Myocyte (in vitro differentiated cells): ENCODE data around the gene BPIFB1. TPM values are rescaled to one million over a fixed set of nuclear protein-coding genes. Genes with fewer than 3 reads are reported as not detected.

Experiments used
- DNase-seq: peaks from one replicate; pipeline ENCODE4 v3.0.0-alpha.2; 2012; ENCODE audit warnings: low read depth
- total RNA-seq: library from RNA; depleted of rRNA; stranded (reverse); fragments of >200 nt; gene quantifications from 2 replicates; pipeline ENCODE4 v1.2.3, GENCODE V29; 2014

The BPIFB1 gene
- total RNA-seq, 1 donor from 2014 or later, result not detected

GRCh38 chr20:33322456-33322855 lies 39.4 kb downstream of the BPIFB1 start:
- no peak for DNase-seq

- DNase-seq, result no peak
Measured at GRCh38 chr20:33323236-33323635, 40.2 kb downstream of the BPIFB1 start.

- no peak for DNase-seq
Measured at GRCh38 chr20:33325350-33325749, 42.3 kb downstream of the BPIFB1 start.

GRCh38 chr20:33328157-33329137 lies 45.4 kb downstream of the BPIFB1 start:
- no peak for DNase-seq

GRCh38 chr20:33332905-33333456 lies 50.0 kb downstream of the BPIFB1 start:
- no peak for DNase-seq

- DNase-seq, result no peak
Measured at GRCh38 chr20:33333616-33334015, 50.6 kb downstream of the BPIFB1 start.

GRCh38 chr20:33334111-33334510 lies 51.1 kb downstream of the BPIFB1 start:
- DNase-seq, result no peak

GRCh38 chr20:33336375-33336774 lies 53.4 kb downstream of the BPIFB1 start:
- no peak for DNase-seq

- no peak for DNase-seq
Measured at GRCh38 chr20:33337119-33337518, 54.1 kb downstream of the BPIFB1 start.

- peak; percentile 37 for DNase-seq
Measured at GRCh38 chr20:33337531-33338165, 54.6 kb downstream of the BPIFB1 start.

GRCh38 chr20:33338467-33339258 lies 55.6 kb downstream of the BPIFB1 start:
- no peak for DNase-seq

GRCh38 chr20:33339515-33340058 lies 56.6 kb downstream of the BPIFB1 start:
- DNase-seq, result no peak

GRCh38 chr20:33343521-33343920 lies 60.5 kb downstream of the BPIFB1 start:
- DNase-seq, result no peak

GRCh38 chr20:33345342-33345741 lies 62.3 kb downstream of the BPIFB1 start:
- DNase-seq, result no peak

GRCh38 chr20:33348136-33348937 lies 65.3 kb downstream of the BPIFB1 start:
- DNase-seq, result no peak

GRCh38 chr20:33349493-33349892 lies 66.5 kb downstream of the BPIFB1 start:
- DNase-seq, result no peak

- DNase-seq, result no peak
Measured at GRCh38 chr20:33351696-33352095, 68.7 kb downstream of the BPIFB1 start.

GRCh38 chr20:33352258-33353012 lies 69.4 kb downstream of the BPIFB1 start:
- no peak for DNase-seq

- DNase-seq, result no peak
Measured at GRCh38 chr20:33353013-33353402, 70.0 kb downstream of the BPIFB1 start.
